GM18858 (cell line): Measurements from ENCODE around the gene GPRC5B.

ENCODE experiments used
- ATAC-seq: cut with Tn5 transposase; IDR thresholded peaks from one replicate; pipeline ENCODE4 v1.9.1; 2021; ENCODE audit not compliant: unreplicated experiment

Gene GPRC5B

GRCh38 chr16:19822533-19822932 is 62.1 kb downstream of the GPRC5B start:
- ATAC-seq = no peak

- ATAC-seq = no peak
These were observed 66.8 kb downstream of the GPRC5B start for GRCh38 chr16:19817875-19818274.

- ATAC-seq = no peak
These were observed 67.5 kb downstream of the GPRC5B start for GRCh38 chr16:19817122-19817521.

- no peak for ATAC-seq
These were observed 69.2 kb downstream of the GPRC5B start for GRCh38 chr16:19815418-19815817.

GRCh38 chr16:19812986-19813385 is 71.7 kb downstream of the GPRC5B start:
- ATAC-seq = no peak

GRCh38 chr16:19810817-19811731 is 73.6 kb downstream of the GPRC5B start:
- no peak for ATAC-seq

- no peak for ATAC-seq
These were observed 75.0 kb downstream of the GPRC5B start for GRCh38 chr16:19809693-19810092.

GRCh38 chr16:19809121-19809635 is 75.5 kb downstream of the GPRC5B start:
- ATAC-seq = no peak

- no peak for ATAC-seq
These were observed 76.5 kb downstream of the GPRC5B start for GRCh38 chr16:19808061-19808641.
